Effector memory CD4-positive, alpha-beta T cell (primary cell): Measurements from ENCODE around the gene MBTPS1.

ENCODE experiments used
- DNase-seq, 3 donors: peaks; one replicate each; pipeline ENCODE4 v3.0.0-alpha.2; 2020
- H3K27ac ChIP-seq: 2 replicates; pipeline ENCODE4 v1.7.0; 2013; ENCODE audit warnings: mild to moderate bottlenecking, low read length, moderate library complexity; ENCODE audit not compliant: insufficient read depth, poor library complexity, severe bottlenecking
- H3K27me3 ChIP-seq: replicated peaks from 2 replicates; pipeline ENCODE4 v1.7.0; 2013; ENCODE audit warnings: mild to moderate bottlenecking, low read length; ENCODE audit not compliant: insufficient read depth, control insufficient read depth, poor library complexity, severe bottlenecking
- H3K36me3 ChIP-seq: 2 replicates; pipeline ENCODE4 v1.7.0; 2013; ENCODE audit warnings: mild to moderate bottlenecking, low read length, moderate library complexity; ENCODE audit not compliant: control insufficient read depth, insufficient read depth
- H3K4me1 ChIP-seq: 2 replicates; pipeline ENCODE4 v1.7.0; 2013; ENCODE audit warnings: low read length, mild to moderate bottlenecking; ENCODE audit not compliant: control insufficient read depth, insufficient read depth, poor library complexity, severe bottlenecking
- H3K4me3 ChIP-seq: 2 replicates; pipeline ENCODE4 v1.7.0; 2013; ENCODE audit warnings: low read length, low read depth, mild to moderate bottlenecking; ENCODE audit not compliant: insufficient read depth, poor library complexity, severe bottlenecking
- H3K9me3 ChIP-seq: 2 replicates; pipeline ENCODE4 v1.7.0; 2013; ENCODE audit warnings: mild to moderate bottlenecking, low read length, moderate library complexity; ENCODE audit not compliant: control insufficient read depth

Gene MBTPS1

GRCh38 chr16:84088695-84089395 lies 27.9 kb downstream of the MBTPS1 start:
- Histone ChIP-seq H3K4me1 (no peaks in the 10 kb centered on the region), H3K27me3 (no peaks in the 10 kb centered on the region), H3K27ac (no peak overlapping the region), H3K36me3 (peaks cover 69% of the 10 kb centered on the region), H3K4me3 (no peak overlapping the region), H3K9me3 (no peaks in the 10 kb centered on the region)
- DNase-seq: peak; percentile 18 to 27 (median 24)

GRCh38 chr16:84087466-84088151 lies 29.1 kb downstream of the MBTPS1 start:
- Histone ChIP-seq H3K4me1 (no peaks in the 10 kb centered on the region), H3K9me3 (no peaks in the 10 kb centered on the region), H3K27ac (no peak overlapping the region)

GRCh38 chr16:84087001-84087400 lies 29.7 kb downstream of the MBTPS1 start:
- Histone ChIP-seq H3K36me3 (peaks cover 63% of the 10 kb centered on the region), H3K27me3 (no peaks in the 10 kb centered on the region), H3K4me1 (no peaks in the 10 kb centered on the region), H3K27ac (no peak overlapping the region), H3K9me3 (no peaks in the 10 kb centered on the region), H3K4me3 (no peak overlapping the region)
- DNase-seq: no peak

More at GRCh38 chr16:84087466-84088151, 29.1 kb downstream of the MBTPS1 start:
- H3K4me3 ChIP-seq: no peak overlapping the region
- peaks cover 63% of the 10 kb centered on the region for H3K36me3 ChIP-seq
- DNase-seq: no peak
- no peaks in the 10 kb centered on the region for H3K27me3 ChIP-seq

- DNase-seq: no peak
- H3K36me3 ChIP-seq: peaks cover 63% of the 10 kb centered on the region
- no peaks in the 10 kb centered on the region for H3K27me3 ChIP-seq
- no peaks in the 10 kb centered on the region for H3K9me3 ChIP-seq
- no peaks in the 10 kb centered on the region for H3K4me1 ChIP-seq
- no peak overlapping the region for H3K27ac ChIP-seq
- no peak overlapping the region for H3K4me3 ChIP-seq
These were observed 30.4 kb downstream of the MBTPS1 start for GRCh38 chr16:84086341-84086740.

GRCh38 chr16:84085773-84086172 lies 31.0 kb downstream of the MBTPS1 start:
- Histone ChIP-seq H3K27me3 (no peaks in the 10 kb centered on the region), H3K4me3 (no peak overlapping the region), H3K36me3 (peaks cover 64% of the 10 kb centered on the region), H3K4me1 (no peaks in the 10 kb centered on the region), H3K27ac (no peak overlapping the region), H3K9me3 (no peaks in the 10 kb centered on the region)
- no peak for DNase-seq

- peaks cover 64% of the 10 kb centered on the region for H3K36me3 ChIP-seq
- DNase-seq: no peak
- no peak overlapping the region for H3K27ac ChIP-seq
- H3K27me3 ChIP-seq: no peaks in the 10 kb centered on the region
- H3K4me1 ChIP-seq: no peaks in the 10 kb centered on the region
- no peaks in the 10 kb centered on the region for H3K9me3 ChIP-seq
- no peak overlapping the region for H3K4me3 ChIP-seq
These were observed 31.5 kb downstream of the MBTPS1 start for GRCh38 chr16:84085271-84085667.

- Histone ChIP-seq H3K36me3 (peaks cover 64% of the 10 kb centered on the region), H3K4me3 (no peak overlapping the region), H3K27ac (no peak overlapping the region), H3K4me1 (no peaks in the 10 kb centered on the region), H3K9me3 (no peaks in the 10 kb centered on the region), H3K27me3 (no peaks in the 10 kb centered on the region)
- peak; percentile 32 to 51 (median 41) for DNase-seq
These were observed 32.0 kb downstream of the MBTPS1 start for GRCh38 chr16:84084570-84085270.

GRCh38 chr16:84082835-84083569 lies 33.7 kb downstream of the MBTPS1 start:
- Histone ChIP-seq H3K27me3 (no peaks in the 10 kb centered on the region), H3K4me1 (no peaks in the 10 kb centered on the region), H3K4me3 (no peak overlapping the region), H3K36me3 (peaks cover 58% of the 10 kb centered on the region), H3K27ac (no peak overlapping the region), H3K9me3 (no peaks in the 10 kb centered on the region)
- no peak for DNase-seq

GRCh38 chr16:84082110-84082509 lies 34.6 kb downstream of the MBTPS1 start:
- Histone ChIP-seq H3K27me3 (no peaks in the 10 kb centered on the region), H3K4me1 (no peaks in the 10 kb centered on the region), H3K36me3 (peaks cover 60% of the 10 kb centered on the region), H3K27ac (no peak overlapping the region), H3K4me3 (no peak overlapping the region), H3K9me3 (no peaks in the 10 kb centered on the region)
- no peak for DNase-seq
